Measurements from ENCODE around the gene TRAF7.

DNA sequence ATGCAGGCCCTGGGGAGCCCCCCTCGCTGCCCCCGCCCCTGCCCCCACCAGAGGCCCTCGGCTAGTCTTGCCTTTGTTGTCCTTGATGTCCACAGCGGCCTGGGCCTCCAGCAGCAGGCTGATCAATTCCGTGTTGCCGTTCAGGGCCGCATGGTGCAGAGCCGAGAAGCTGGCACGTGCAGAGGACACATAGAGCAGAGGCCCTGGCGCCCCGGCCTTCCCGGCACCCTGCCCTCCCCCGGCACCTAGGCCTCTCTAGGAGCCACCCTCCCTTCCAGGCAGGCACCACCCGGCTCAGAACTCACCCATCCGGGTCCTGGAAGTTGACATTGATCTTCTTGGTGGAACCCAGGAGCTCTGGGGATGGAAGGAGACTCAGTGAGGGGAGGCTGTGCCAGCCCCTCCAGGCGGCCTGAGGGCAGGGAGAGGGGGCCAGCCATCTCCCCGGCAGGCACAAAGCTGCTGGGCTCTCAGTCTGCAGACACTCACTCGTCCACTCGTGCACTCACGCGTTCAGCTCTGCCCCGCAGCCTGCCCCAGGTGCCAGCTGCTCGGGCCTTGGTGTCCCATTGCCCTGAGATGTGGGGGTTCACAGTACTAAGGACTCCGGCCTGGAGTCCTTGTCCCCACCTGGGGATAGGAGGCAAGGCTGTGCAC lies 34.5 kb downstream of the TRAF7 start:
- TF ChIP-seq, protein P1, sequence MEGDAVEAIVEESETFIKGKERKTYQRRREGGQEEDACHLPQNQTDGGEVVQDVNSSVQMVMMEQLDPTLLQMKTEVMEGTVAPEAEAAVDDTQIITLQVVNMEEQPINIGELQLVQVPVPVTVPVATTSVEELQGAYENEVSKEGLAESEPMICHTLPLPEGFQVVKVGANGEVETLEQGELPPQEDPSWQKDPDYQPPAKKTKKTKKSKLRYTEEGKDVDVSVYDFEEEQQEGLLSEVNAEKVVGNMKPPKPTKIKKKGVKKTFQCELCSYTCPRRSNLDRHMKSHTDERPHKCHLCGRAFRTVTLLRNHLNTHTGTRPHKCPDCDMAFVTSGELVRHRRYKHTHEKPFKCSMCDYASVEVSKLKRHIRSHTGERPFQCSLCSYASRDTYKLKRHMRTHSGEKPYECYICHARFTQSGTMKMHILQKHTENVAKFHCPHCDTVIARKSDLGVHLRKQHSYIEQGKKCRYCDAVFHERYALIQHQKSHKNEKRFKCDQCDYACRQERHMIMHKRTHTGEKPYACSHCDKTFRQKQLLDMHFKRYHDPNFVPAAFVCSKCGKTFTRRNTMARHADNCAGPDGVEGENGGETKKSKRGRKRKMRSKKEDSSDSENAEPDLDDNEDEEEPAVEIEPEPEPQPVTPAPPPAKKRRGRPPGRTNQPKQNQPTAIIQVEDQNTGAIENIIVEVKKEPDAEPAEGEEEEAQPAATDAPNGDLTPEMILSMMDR (IDR thresholded peaks at IDR 0.05): no peak
- no peak for TF ChIP-seq POLR2A (IDR thresholded peaks at IDR 0.05)
